Thyroid gland (tissue), 4 donors: ENCODE measurements around the gene DYNC1LI2.

Experiments
- POLR2A ChIP-seq, 2 donors: fragments of 450-650 bp; IDR thresholded peaks; one replicate each; pipeline ENCODE4 v1.6.1; 2017; ENCODE audit warnings: antibody characterized with exemption in 2 of 2, mild to moderate bottlenecking in 2 of 2, moderate library complexity in 1 of 2
- TF ChIP-seq, protein P1 (sequence below), 6 experiments: fragments of 200-600 bp in 3 of 6; fragments of 450-650 bp in 3 of 6; sonication (generic) in 3 of 6; IDR thresholded peaks; one replicate each; pipeline ENCODE4 v1.5.1; 2016 to 2019; ENCODE audit warnings: antibody characterized with exemption in 6 of 6, mild to moderate bottlenecking in 2 of 6, inconsistent platforms in 1 of 6, moderate library complexity in 1 of 6

DNA sequence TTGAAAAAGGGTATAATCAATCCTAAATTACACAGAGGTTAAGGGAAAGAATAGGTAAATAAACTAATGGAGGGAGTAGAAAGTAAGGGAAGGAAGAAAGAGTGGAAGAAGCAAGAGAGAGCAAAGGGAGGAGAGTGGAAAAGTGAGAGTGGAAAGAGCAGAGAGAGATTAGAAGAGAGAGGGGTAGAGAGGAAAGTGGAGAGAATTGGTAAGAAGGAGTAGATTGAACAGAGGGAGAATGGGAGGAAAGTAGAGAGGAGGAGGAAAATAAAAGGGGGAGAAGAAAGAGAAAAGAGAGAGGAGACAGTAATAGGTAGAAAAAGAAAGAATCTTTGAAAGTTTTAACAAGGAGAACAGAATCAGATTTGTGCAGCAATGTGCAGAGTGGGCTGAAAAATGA lies 25.0 kb upstream of the DYNC1LI2 start:
- TF ChIP-seq, protein P1, sequence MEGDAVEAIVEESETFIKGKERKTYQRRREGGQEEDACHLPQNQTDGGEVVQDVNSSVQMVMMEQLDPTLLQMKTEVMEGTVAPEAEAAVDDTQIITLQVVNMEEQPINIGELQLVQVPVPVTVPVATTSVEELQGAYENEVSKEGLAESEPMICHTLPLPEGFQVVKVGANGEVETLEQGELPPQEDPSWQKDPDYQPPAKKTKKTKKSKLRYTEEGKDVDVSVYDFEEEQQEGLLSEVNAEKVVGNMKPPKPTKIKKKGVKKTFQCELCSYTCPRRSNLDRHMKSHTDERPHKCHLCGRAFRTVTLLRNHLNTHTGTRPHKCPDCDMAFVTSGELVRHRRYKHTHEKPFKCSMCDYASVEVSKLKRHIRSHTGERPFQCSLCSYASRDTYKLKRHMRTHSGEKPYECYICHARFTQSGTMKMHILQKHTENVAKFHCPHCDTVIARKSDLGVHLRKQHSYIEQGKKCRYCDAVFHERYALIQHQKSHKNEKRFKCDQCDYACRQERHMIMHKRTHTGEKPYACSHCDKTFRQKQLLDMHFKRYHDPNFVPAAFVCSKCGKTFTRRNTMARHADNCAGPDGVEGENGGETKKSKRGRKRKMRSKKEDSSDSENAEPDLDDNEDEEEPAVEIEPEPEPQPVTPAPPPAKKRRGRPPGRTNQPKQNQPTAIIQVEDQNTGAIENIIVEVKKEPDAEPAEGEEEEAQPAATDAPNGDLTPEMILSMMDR (IDR thresholded peaks at IDR 0.05), result no peak
- TF ChIP-seq POLR2A (IDR thresholded peaks at IDR 0.05), result no peak
